ENCODE results near the gene COL4A2.

COL4A2 gene

DNA sequence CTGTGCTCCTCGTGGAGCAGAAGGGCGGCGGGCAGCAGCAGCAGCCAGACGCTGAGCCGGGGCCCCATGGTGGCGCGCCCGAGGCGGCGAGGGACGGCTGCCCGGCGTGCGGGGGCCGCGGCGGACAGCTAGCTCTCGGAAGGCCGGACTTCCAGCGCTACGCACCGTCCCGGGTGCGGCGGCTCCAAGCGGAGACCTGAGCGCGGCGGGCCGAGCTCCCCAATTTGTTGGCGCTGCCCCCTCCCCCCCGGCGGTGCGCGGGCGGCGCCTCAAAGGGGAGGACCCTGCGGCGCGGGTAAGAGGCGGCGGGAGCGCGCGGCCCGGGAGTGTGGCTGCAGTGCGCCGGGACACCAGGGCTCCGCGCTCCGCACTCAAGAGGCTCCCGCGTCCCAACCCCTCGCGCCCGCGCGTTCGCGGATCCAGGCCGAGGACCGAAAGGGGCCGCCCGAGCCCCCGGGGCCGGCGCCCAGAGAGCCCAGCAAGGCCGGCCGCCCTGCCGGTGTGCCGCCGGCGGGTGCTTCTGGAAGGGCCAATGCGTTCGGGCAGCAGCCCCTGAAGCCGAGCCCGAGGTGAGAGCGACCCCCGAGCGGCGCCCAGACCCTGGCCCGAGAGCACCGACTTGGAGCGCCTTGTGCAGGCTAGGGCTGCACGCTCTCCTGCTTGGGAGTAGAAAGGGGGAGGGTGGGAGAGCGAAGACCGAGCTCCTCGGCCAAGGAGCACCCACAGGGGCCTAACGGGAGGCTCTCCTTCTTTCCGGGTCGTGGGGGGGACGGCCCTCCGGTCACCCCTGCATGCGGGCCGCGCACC is at the start of gene COL4A2, which contains the start of gene COL4A1:
COL4A2 (plus strand) TSS at position 325 of the 807 bp plus-strand sequence. CDS start 620 bp downstream, outside the sequence.
COL4A1 (minus strand) TSS at position 198 of the 807 bp plus-strand sequence; CDS start at position 68, 130 bp downstream.
- DNase-seq (ENCODE audit: low spot score) = no peak

DNA sequence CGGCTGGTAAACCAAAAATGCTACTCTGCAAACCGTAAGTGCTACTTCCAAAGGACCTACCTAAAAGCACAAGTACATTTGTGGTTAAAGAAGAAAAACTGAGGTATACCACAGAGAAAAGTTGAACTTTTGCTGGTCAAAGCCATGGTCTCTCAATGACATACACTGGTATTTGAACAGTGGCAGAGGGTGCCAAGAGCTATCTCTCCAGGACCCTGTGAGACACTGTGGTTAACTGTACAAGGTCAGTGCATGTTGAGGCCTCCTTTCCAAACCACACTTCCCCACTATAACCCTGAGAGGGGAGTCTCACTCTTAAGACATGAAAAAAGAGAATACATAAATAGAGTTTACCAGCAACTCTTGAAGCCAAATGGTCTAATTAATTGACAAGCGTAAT is 49.7 kb upstream of the COL4A2 start:
- DNase-seq (ENCODE audit: low spot score) = no peak

DNA sequence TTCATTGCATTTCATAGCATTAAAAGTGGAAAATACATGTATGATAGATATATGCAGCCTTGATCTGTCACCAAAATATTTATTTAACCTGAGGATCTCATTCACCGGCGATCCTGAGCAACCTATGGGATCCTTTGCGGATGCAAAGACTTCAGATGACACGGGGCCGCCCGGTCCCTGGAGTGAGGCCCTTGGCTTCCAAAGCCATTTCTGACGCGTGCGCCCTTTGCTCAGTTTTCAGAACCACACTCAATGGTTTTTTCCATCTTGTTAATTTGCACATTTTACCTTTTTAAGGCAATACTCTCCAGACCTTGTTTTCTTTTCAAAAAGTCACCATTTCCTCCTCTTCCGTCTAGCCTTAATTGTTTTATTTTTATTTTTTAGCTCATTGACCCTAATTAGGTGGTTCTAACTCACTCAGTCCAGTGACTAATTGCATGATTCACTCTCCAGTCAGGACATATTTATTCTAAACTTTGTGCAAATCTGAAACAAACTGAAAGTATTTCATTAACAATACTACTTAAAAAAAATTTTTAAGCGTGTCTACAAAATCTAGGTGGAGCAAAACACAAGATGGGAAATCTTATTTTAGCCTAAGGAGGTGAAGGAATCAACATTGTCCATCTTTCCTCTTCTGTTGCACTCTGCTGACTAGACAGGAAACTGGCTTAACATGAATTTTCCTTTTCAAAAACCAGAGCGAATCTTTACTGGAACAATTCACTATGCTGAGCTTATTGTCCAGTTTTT is 48.0 kb upstream of the COL4A2 start:
- no peak for DNase-seq (ENCODE audit: low spot score)

DNA sequence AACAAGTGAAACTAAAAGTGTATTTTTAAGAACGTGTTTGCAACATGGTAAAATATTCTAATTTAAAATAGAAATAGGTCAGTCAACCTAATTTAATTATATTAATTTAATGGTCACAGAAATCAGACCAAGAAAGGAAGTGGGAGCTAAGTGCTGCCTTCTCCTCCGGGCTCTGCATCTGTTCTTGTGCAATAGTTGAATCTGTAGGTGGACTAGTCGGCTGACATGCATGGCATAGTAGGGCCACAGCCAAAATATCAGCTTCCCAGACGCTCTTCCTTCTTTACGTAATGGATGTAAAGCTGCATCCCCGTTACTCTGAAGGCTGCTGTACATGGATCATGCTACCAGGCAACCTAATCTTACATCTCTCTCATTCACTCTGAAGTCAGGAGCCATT is 47.4 kb upstream of the COL4A2 start:
- DNase-seq (ENCODE audit: low spot score) = no peak

DNA sequence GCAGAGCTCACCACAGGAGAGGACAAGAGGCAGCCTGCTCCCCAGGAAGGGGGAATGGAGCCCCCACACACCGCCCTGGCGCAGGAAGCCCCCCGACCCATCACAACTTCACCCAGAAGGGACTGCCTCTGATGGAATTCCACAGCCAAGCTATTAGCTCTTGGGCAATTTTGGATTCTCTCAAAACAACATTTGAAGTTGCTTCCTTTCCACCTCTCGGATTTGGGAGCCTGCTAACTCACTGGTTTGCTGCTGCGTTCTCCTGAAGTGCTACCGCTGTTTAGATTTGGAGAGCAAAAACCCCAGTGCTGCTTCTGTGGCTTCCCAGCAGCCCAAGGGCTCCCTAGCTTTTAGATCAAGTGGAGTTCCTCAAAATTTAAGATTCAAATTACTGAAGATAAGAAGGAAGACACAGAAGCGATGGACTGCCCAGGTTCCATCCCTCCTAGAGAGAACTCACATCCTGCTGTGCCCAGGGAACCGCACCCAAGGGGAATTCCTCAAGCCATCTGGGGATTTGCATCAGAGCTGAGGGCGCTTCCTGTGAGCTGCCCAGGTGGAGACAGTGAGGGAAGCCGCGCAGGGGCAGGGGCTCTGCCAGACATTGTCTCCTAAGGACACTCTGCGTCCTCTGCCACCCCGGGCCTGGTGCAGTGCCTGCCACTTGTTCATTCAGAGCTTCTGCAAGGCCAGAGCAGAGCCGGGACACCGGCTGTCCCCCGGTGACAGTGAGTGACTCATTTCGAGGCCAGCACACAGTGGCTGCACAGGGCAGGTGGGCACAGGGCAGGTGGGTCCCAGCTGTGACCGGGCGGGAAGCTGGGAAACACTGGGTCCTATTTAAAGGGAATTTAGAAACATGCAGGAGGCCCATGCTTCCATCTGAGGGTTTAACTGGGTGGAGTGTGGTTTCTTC is 45.7 kb upstream of the COL4A2 start:
- DNase-seq (ENCODE audit: low spot score) = no peak

DNA sequence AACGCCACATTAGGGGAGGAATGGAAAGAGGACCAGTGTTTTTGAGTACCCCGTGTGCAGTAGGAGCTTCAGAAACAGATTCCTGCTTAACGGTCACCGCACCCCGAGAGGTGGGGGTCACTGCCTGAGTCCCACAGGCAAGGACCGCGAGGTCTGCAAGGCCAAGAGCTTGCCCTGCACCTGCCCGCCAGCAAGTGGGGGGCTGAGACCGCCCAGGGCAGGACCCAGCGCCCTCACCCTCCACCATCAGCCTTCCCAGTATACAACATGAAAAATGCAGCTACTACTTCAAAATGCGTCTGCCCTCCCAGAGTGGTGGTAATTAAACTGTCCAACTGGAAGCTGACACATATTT is 45.0 kb upstream of the COL4A2 start:
- DNase-seq (ENCODE audit: low spot score) = no peak

DNA sequence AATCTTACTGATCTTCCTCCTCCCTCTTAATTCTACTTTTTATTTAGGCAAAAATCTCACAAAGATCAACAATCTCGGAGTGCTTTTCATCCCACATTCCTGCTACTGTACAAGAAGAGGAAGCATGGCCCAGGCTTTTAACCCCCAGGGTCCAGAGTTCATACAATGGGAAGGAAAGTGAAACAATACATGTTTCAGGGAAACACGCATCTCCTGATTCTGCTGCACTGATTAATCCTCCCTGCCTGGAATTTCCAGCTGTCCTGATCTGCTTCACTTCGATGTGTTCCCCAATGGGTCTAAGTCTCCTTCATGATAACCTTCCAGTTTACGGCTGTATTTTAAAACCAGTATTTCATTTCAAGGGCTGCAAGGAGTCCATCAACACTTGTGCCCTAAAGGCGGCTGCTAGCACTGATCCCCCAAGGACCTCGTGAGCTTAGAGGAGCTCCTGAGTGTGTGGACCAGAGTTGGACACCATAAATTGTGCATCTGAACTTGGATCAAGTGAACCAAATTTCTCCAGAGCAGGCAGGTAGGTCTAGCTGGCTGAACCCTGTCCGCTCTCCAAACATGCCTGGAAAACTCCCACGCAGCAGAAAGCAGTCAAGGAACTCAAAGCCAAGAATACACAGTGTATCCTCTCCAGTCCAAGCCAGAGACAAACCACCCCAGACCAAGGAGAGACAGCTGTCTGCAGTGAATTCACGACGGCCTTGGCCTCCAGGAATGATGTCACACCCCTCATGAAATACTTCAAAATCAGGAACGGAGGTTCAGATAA is 44.4 kb upstream of the COL4A2 start:
- no peak for DNase-seq (ENCODE audit: low spot score)

DNA sequence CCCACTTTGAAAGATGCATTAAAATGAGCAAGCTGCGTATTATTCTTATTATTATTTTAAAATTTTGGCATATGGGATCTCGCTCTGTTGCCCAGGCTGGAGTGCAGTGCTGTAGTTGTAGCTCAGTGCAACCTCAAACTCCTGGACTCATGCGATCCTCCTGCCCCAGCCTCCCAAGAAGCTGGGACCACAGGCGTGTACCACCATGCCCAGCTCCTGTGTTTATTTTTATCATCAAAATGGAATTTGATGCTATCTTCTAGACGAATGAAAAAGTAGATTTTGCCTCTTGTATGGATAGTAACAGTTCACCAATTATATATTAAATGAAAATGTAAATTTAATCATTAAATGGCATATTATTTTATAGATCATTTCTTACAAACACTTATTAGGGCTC is 43.7 kb upstream of the COL4A2 start:
- DNase-seq (ENCODE audit: low spot score) = no peak

DNA sequence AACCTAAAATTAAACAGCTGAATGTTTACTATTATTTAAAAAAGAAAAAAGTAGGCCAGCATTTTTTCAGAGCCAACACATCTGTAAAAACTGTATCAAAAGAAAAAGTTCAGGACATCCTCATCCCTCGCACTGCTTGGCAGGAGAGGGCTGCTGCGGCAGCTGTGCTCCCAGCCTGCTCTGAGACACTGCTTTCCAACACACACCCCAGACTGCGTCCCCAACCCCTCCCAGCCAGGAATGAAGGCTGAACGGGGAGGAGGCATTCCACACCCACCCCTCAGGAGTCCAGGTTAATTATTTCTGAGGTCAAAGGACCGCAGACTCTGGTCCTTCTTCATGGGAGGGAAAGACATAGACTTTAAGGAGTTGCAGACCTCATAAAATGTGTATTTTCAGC is 43.2 kb upstream of the COL4A2 start:
- DNase-seq (ENCODE audit: low spot score) = no peak

DNA sequence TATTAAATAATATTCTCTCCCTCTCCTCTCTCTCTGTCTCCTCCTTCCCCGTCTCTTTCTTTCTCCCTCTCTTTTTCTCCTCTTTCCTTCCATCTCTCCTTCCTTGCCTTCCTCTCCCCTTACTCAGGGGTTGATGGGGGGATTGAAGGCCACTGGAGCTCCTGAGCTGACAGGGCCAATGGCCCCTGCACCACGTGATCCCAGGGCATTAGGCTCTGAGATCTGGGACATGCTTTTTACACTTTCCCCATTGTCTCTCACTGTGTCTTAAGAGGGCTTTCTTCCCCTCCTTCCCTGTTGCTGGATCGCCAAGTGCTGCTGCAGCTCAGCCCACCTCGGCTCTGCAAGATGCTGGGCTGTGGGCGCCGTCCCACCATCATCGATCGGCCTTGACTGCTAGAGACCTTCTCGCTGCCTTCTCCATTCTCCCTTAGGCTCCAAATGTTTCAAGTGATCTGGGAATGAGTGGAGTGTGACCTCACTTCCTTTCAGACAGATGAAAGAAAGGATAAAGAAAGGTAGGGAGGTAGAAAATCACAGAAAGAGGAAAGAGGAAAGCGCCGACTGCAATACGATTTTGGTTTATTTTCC is 42.3 kb upstream of the COL4A2 start:
- DNase-seq (ENCODE audit: low spot score) = no peak

DNA sequence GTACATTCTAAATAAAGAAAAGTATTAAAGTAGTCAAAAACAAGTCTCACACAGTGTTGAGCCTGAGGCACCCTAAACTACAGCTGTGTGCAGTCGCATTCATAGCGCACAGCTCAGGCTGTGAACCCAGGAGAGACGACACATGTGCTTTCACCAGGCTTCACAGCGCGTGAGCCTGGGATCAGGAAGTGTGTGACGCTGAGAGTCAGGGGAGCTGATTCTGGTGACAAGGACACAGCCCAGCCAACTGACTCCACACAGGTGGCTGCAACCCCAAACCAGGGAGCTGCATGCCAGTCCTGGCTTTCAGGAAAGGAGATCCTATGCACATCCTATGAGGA is 41.8 kb upstream of the COL4A2 start:
- no peak for DNase-seq (ENCODE audit: low spot score)

DNA sequence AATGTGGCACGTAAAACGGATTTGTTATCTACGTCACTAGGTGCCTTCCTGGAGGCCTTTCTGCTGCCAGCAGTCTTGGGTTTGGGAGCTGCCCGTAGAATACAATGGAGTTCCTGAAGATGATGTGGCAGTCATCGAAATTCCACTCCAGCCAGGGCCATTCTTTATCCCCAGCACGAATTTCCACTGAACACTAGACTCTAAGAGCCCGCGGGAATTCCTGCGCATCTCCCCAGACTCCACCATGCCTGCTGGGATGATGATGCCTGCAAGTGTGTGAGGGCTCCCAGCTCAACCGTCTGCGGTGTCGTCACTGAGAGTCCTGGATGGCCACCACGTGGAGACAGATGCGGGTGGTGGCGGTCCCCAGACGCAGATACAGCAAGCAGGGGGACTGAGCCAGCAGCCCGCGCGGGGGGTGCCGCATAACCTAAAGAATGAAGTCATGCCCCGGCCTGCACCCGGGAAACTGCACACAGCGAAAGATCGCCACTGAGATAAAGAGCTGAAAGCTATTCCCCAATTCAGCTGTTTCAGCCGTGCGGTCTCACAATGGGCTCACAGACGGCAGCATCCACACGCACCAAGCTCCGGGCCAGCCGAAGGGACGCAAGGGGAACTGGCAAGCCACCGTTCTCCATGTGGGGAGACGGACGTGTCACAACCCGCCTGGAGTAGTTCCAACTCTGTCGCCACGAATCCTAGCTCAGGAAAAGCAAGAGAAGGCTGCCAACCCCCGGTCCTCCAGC is 41.2 kb upstream of the COL4A2 start:
- DNase-seq (ENCODE audit: low spot score) = no peak

DNA sequence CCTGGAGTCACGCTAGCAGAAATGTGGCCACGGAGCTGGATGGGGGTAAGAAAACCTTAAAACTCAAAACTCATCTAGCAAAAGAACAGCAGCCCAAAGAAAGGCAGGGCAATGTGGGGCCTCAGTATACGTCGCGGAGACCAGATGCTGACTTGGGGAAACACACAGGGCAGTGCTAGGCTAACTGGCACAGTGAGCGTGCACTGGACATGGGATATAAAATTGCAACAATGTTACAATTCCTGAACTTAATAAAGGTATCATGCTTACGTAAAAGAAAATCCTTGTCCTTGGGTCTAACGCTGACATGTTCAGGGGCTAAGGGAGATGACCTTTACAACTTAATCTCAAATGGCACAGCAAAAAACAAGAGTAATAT is 40.7 kb upstream of the COL4A2 start:
- no peak for DNase-seq (ENCODE audit: low spot score)

DNA sequence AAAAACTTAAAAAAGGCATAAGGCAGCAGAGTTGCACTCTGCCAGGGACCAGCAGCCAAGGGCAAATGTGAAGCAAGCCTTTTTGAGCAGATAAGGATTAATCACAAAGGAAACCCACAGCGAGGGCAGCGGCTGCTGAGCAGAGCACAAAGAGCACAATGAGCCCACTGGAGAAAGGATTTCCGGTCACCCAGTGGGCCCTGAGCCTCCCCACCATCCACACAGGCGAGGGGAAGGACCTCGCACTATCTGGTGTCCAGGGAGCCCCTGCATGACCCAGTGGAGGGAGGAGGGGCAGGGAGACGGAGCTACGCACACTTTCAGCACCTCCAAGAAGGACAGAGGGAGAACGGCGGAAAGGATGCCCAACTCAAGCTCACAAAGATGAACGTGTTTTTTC is 40.1 kb upstream of the COL4A2 start:
- DNase-seq (ENCODE audit: low spot score) = no peak

DNA sequence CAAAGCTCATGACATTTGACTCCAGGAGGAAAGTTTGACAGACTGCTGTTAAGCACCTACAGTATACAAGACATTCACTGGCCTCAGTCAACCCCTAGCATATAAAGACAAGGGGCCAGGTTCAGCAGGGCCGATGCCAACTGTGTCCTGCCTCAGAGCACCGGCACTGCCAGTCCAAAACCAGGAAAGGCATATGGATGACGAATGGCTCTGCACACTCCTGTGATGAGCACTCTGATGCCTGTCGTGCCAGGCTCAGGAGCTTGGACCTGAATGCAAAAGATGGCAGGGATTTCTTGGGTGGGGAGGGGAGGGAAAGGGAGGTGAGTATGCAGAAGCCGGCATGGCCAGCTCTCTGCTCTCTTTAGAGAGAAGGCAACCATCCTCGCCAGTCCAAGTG is 39.0 kb upstream of the COL4A2 start:
- DNase-seq (ENCODE audit: low spot score) = no peak

DNA sequence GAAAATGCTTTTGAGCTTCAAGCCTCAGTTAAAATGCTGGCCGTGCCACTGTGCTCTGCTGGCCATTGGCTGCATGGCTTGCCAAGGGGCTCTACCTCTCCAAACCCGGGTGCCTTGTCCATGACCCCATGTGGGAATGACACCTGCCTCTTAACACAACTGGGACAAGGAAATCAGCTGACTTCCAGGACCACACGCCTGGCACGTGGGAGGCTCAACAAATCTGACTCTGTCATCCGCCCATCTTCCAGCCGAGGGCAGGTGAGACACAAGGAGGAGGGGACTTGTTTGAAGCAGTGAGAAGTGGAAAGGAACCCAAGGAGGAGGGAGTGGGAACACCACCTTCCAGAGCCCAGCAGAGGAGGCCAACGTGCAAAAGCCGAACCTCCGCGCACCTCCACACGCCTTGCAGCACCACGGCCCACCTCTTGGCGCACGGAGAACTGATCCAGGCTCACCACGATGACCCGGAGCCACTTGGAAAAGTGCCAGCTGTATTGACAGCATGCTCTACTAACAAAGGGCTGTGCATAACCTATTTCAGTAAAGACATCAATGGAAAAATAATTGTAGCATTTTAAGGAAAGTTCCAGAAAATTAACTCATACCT is 38.4 kb upstream of the COL4A2 start:
- DNase-seq (ENCODE audit: low spot score) = no peak

DNA sequence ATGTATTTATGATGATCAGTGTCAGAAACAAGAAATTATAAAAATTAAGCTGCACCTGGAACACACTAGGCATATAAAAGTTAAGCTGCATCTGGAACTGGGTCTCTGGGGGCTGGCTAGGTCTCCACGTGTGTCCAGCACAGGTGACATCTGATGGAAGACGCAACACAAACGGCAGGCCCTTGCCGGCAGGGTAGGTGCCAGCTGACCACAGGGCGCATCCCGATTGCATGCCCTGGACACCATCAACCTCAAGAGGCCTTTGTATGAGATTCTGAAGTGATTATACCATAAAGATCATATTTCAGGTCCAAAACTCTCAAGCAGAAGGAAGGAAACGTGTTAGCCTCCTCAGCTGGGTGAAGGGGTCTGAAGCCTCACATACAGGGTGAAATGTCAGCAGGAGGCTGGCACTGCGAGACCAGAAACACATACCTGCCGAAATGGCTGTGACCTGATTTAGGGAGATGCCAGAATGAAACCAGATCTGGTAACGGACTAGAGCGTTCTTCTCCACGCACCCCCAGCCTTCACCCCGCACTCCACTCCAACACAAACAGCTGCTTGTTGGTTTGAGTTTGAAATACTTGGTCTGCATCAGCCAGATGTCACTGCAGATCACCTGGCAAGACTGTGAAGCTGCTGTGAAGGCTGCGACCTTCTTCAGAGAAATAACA is 37.4 kb upstream of the COL4A2 start:
- no peak for DNase-seq (ENCODE audit: low spot score)

DNA sequence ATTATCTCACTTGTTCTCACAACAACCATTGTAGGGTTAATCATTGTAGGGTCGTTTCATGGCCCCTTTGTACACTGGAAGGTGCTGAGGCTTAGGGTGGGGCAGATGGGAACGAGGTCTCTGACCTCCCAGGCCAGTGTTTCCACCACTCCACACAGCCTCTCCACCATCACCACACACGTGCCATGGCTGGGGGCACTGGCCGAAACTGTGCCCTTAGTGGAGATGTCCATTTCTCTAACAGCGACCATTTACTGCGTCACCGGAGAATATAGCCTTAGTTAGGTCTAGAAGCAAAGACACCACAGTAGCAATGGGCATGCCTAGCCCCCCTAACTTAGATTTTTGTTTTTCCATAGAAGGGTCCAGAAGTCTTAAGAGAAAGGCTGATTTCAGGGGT is 36.6 kb upstream of the COL4A2 start:
- no peak for DNase-seq (ENCODE audit: low spot score)

DNA sequence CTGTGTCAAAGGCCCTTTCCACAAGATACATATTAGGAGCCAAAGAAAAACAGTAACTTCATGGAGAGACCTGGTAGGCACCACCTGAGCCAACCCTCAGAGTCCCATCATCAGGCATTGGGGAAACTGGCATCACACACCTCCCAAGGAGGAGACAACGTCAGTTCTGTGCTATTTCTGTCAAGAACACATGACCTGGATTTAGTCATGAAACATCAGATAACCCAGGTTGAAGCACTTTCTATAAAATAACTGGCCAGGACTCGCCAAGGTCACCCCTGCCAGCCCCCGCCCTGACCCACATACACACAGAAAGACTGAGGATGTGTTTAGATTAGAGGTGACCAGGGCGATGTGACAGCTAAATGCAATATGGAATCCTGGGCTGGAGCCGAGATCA is 35.8 kb upstream of the COL4A2 start:
- DNase-seq (ENCODE audit: low spot score) = no peak

DNA sequence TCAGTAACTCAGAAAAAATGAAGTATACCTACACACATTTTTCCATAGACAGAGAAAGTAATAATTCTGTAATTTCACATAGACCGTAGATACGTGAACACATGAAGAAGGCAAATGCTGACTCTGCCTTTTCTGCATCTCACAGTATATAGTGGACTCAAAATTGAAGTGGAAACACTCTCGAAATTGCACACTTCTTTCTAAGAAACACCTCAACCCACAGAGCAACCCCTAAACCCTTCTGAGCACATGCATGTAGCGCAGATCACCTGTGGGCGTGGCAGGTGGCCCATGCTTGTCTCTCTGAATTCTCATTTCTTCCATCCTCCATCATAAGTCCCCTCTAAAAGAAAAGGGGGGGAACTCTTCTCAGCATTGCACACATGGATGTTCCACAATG is 34.9 kb upstream of the COL4A2 start:
- no peak for DNase-seq (ENCODE audit: low spot score)
